ENCODE measurements around the gene FAF1.

FAF1 gene

DNA sequence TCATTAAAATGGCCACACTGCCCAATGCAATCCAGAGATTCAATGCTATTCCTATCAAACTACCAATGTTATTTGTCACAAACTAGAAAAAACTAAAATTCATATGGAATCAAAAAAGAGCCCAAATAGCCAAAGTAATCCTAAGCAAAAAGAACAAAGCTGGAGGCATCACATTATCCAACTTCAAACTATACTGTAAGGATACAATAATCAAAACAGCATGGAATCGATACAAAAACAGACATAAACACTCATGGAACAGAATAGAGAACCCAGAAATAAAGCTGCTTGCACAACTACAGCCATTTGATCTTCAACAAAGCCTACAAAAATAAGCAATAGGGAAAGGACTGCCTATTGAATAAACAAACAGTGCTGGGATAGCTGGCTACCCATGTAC lies 100.4 kb downstream of the FAF1 start:
- CTCF ChIA-PET, result no interaction called here
- no peak for TF ChIP-seq ELF4 (IDR thresholded peaks at IDR 0.05)
- TF ChIP-seq, protein P1, sequence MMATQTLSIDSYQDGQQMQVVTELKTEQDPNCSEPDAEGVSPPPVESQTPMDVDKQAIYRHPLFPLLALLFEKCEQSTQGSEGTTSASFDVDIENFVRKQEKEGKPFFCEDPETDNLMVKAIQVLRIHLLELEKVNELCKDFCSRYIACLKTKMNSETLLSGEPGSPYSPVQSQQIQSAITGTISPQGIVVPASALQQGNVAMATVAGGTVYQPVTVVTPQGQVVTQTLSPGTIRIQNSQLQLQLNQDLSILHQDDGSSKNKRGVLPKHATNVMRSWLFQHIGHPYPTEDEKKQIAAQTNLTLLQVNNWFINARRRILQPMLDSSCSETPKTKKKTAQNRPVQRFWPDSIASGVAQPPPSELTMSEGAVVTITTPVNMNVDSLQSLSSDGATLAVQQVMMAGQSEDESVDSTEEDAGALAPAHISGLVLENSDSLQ (IDR thresholded peaks at IDR 0.05), result no peak
- TF ChIP-seq HDGF (IDR thresholded peaks at IDR 0.05; ENCODE audit: borderline replicate concordance), result no peak
- no peak for TF ChIP-seq FOXM1 (IDR thresholded peaks at IDR 0.05; ENCODE audit: borderline replicate concordance)
- no peak for TF ChIP-seq LEF1 (IDR thresholded peaks at IDR 0.05; ENCODE audit: borderline replicate concordance)
- no peak for TF ChIP-seq ARNT (IDR thresholded peaks at IDR 0.05)
- no peak for TF ChIP-seq CTBP1 (IDR thresholded peaks at IDR 0.05; ENCODE audit: borderline replicate concordance)
- TF ChIP-seq SUZ12 (IDR thresholded peaks at IDR 0.05), result no peak
- TF ChIP-seq L3MBTL2 (conservative IDR thresholded peaks at IDR 0.05), result no peak
- POLR2A ChIA-PET, result no interaction called here
- DNase-seq (ENCODE audit: extremely low spot score), result no peak

DNA sequence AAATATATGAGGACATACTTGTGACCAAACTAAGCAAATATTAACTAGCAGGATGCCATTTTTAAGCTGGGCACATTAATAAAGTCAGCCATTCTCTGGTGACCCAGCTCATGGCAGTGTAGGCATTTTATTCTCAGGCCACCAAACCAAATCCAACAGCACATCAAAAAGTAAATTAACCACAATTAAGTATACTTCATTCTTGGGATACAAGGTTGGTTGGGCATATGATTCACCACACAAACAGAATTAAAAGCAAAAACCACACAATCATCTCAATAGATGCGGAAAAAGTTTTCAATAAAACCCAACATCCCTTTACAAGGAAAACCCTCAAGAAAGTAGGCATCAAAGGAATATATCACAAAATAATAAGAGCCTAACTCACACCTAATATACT lies 101.3 kb downstream of the FAF1 start:
- POLR2A ChIA-PET, result no interaction called here
- TF ChIP-seq SP1 (IDR thresholded peaks at IDR 0.05) (no peak), ARNT (IDR thresholded peaks at IDR 0.05) (no peak), FOXM1 (IDR thresholded peaks at IDR 0.05; ENCODE audit: borderline replicate concordance) (no peak), LEF1 (IDR thresholded peaks at IDR 0.05; ENCODE audit: borderline replicate concordance) (no peak), SUZ12 (IDR thresholded peaks at IDR 0.05) (no peak), TARDBP (IDR thresholded peaks at IDR 0.05) (no peak), L3MBTL2 (conservative IDR thresholded peaks at IDR 0.05) (no peak), ELF4 (IDR thresholded peaks at IDR 0.05) (no peak)
- TF ChIP-seq, protein P1 (IDR thresholded peaks at IDR 0.05), result no peak
- CTCF ChIA-PET, result no interaction called here
- DNase-seq (ENCODE audit: extremely low spot score), result no peak

DNA sequence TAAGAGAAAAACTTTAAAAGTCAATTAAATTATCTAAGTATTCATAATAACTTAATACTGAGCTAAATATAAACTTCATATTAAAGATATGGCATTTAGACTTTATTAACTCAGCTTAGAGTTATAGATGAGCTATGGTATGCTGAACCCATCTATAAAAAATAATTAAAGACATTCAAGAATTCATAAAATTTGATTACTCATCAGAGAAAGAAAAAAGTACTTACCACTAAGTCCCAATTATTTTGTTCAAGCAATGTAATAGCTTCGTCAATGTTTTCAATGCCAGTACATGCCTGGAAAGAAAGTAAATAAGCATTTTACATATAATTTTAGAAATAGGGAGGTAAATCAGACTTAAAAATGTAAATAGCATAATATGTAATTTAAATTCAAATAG lies 102.4 kb downstream of the FAF1 start:
- no peak for TF ChIP-seq SP1 (IDR thresholded peaks at IDR 0.05)
- TF ChIP-seq LEF1 (IDR thresholded peaks at IDR 0.05; ENCODE audit: borderline replicate concordance), result no peak
- no peak for TF ChIP-seq HDGF (IDR thresholded peaks at IDR 0.05; ENCODE audit: borderline replicate concordance)
- no peak for TF ChIP-seq TARDBP (IDR thresholded peaks at IDR 0.05)
- no peak for TF ChIP-seq ELF4 (IDR thresholded peaks at IDR 0.05)
- no peak for TF ChIP-seq NFRKB (IDR thresholded peaks at IDR 0.05)
- no peak for TF ChIP-seq FOXM1 (IDR thresholded peaks at IDR 0.05; ENCODE audit: borderline replicate concordance)
- no peak for TF ChIP-seq ZNF384 (IDR thresholded peaks at IDR 0.05)
- TF ChIP-seq L3MBTL2 (conservative IDR thresholded peaks at IDR 0.05), result no peak
- no peak for TF ChIP-seq BHLHE40 (IDR thresholded peaks at IDR 0.05; ENCODE audit: borderline replicate concordance)
- no peak for TF ChIP-seq FOXA1 (IDR thresholded peaks at IDR 0.05)
- no peak for TF ChIP-seq SUZ12 (IDR thresholded peaks at IDR 0.05)
- TF ChIP-seq, protein P1 (IDR thresholded peaks at IDR 0.05), result no peak
- no peak for TF ChIP-seq FOXK2 (IDR thresholded peaks at IDR 0.05)
- TF ChIP-seq CTBP1 (IDR thresholded peaks at IDR 0.05; ENCODE audit: borderline replicate concordance), result no peak
- TF ChIP-seq ARNT (IDR thresholded peaks at IDR 0.05), result no peak
- no peak for DNase-seq (ENCODE audit: extremely low spot score)
- ChIA-PET CTCF (no interaction called here), POLR2A (no interaction called here)

DNA sequence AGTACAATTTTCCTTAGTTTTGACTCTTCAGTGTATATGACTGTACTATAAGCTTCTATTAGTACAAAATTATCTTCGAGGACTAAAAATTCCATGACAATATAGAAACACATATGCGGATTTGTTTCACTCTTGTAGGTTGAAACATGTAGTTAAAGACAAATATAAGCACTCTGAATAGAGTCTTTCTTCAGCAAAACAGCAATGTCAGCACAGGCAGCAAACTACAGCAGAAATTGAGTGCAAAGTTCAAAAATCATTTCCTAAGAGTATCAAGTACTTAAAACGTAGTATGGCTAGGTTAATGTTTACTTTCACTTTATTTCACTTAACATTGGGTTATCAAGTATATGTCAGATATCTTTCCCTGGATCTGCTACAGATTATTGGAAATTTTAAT lies 106.7 kb downstream of the FAF1 start:
- DNase-seq (ENCODE audit: extremely low spot score), result no peak
- POLR2A ChIA-PET, result no interaction called here
- no peak for TF ChIP-seq ZNF384 (IDR thresholded peaks at IDR 0.05)
- TF ChIP-seq, protein P1 (IDR thresholded peaks at IDR 0.05), result no peak
- CTCF ChIA-PET, result no interaction called here

DNA sequence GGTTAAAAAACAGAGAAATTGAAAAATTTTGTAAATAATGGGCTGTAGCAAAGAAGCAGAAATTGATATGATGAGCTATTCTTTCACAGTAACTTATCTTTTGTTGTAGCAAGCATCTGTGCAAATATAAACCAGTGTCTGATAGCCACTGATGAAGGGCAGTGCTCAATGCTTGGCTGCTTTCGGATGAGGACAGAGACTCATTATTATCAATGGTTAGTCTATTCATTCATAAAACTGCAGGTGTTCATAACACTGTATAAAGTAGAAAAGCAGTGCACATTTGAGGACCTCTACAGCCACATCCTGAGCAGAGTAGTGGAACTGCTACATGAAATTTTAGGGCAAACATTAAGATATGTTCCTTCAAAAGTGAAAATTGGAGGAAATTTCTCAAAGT lies 107.2 kb downstream of the FAF1 start:
- CTCF ChIA-PET, result no interaction called here
- DNase-seq (ENCODE audit: extremely low spot score), result no peak
- POLR2A ChIA-PET, result no interaction called here
- TF ChIP-seq ELF4 (IDR thresholded peaks at IDR 0.05) (no peak), NFRKB (IDR thresholded peaks at IDR 0.05) (no peak), BHLHE40 (IDR thresholded peaks at IDR 0.05; ENCODE audit: borderline replicate concordance) (no peak), SP1 (IDR thresholded peaks at IDR 0.05) (no peak), FOXA1 (IDR thresholded peaks at IDR 0.05) (no peak), TARDBP (IDR thresholded peaks at IDR 0.05) (no peak), HDGF (IDR thresholded peaks at IDR 0.05; ENCODE audit: borderline replicate concordance) (no peak), CTBP1 (IDR thresholded peaks at IDR 0.05; ENCODE audit: borderline replicate concordance) (no peak), ARNT (IDR thresholded peaks at IDR 0.05) (no peak), ZNF384 (IDR thresholded peaks at IDR 0.05) (no peak)

DNA sequence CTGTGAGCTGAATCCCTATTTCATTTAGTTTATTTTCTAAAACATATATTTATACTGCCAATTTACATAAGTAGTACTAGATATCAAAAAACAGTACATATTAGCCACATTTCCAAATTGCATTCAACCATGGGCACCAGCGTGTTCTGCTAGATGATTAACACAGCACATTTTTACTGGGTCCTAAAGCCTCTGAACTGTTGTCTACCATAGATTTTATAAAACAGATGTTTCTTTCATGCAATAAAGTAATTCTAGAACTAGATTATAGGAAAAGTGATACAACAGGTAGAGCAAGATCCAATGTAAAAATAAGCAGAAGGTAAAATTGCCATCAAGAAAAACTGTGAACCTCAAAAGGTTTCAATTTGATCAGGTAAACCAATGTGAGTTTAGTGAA lies 108.6 kb downstream of the FAF1 start:
- ChIA-PET CTCF (no interaction called here), POLR2A (no interaction called here)
- DNase-seq (ENCODE audit: extremely low spot score), result no peak
- no peak for TF ChIP-seq FOXA1 (IDR thresholded peaks at IDR 0.05)
- TF ChIP-seq SP1 (IDR thresholded peaks at IDR 0.05), result no peak
- TF ChIP-seq, protein P1 (IDR thresholded peaks at IDR 0.05), result no peak
- TF ChIP-seq BHLHE40 (IDR thresholded peaks at IDR 0.05; ENCODE audit: borderline replicate concordance), result no peak
- no peak for TF ChIP-seq ZNF384 (IDR thresholded peaks at IDR 0.05)
- TF ChIP-seq TARDBP (IDR thresholded peaks at IDR 0.05), result no peak
- no peak for TF ChIP-seq FOXK2 (IDR thresholded peaks at IDR 0.05)
- TF ChIP-seq LEF1 (IDR thresholded peaks at IDR 0.05; ENCODE audit: borderline replicate concordance), result no peak
- no peak for TF ChIP-seq L3MBTL2 (conservative IDR thresholded peaks at IDR 0.05)
- TF ChIP-seq CTBP1 (IDR thresholded peaks at IDR 0.05; ENCODE audit: borderline replicate concordance), result no peak
- no peak for TF ChIP-seq ELF4 (IDR thresholded peaks at IDR 0.05)
